ENCODE data around the gene TMEM132C. TPM values are rescaled to one million over a fixed set of nuclear protein-coding genes. Genes with fewer than 3 reads are reported as not detected.

The TMEM132C gene
- total RNA-seq, 1 donor from 2014 or later: 3.9 TPM

DNA sequence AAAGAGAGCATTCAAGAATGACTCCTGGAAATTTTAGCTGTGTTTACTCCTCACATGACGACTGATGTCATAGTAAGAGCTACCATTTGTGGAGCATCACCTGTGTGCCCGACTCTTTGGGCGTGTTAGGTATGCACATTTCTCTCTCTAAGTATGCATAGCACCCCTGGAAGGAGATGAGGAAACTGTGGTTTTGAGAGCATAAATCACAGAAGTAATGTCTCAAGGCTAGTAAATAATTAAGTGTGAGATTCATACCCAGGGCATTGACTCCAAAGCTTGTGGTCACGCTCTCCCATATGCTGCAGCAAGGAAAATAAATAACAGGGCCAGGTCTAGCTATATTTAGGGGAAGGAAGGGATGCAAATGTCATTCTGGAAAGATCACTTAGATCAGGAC is 340.7 kb downstream of the TMEM132C start:
- no peak for DNase-seq (ENCODE audit: low spot score)
- no peak overlapping the region for H3K4me2 ChIP-seq
- peaks cover 8% of the 10 kb centered on the region for H3K36me3 Mint-ChIP-seq

DNA sequence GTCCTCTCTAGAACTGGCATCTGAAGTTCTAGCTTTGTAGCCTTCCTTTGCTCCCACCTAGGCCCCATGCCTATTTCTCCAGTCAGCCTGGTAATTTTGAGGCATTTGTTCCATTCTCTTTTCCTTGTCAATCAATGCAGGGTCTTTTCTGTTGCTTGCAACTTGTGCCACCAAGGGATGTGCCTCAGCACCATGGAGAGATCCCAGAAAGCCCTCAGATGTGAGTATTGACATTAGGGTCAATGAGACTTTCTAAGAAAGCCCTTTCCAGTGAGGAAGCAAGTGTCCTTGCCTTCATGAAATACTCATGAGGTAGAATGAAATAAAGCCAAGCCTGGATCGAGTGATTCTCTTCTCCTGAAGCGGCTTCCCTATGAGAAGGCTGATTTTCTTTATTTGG is 342.9 kb downstream of the TMEM132C start:
- no peak for TF ChIP-seq EZH2phosphoT487 (IDR thresholded peaks at IDR 0.05)
- TF ChIP-seq, protein P1, sequence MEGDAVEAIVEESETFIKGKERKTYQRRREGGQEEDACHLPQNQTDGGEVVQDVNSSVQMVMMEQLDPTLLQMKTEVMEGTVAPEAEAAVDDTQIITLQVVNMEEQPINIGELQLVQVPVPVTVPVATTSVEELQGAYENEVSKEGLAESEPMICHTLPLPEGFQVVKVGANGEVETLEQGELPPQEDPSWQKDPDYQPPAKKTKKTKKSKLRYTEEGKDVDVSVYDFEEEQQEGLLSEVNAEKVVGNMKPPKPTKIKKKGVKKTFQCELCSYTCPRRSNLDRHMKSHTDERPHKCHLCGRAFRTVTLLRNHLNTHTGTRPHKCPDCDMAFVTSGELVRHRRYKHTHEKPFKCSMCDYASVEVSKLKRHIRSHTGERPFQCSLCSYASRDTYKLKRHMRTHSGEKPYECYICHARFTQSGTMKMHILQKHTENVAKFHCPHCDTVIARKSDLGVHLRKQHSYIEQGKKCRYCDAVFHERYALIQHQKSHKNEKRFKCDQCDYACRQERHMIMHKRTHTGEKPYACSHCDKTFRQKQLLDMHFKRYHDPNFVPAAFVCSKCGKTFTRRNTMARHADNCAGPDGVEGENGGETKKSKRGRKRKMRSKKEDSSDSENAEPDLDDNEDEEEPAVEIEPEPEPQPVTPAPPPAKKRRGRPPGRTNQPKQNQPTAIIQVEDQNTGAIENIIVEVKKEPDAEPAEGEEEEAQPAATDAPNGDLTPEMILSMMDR (IDR thresholded peaks at IDR 0.05): no peak
- TF ChIP-seq EZH2 (IDR thresholded peaks at IDR 0.05): no peak
- no peak overlapping the region for H3K27ac ChIP-seq
- peak; percentile 68 for DNase-seq (ENCODE audit: low spot score)
- no peaks in the 10 kb centered on the region for H3F3A ChIP-seq (ENCODE audit: low read depth)
- no peak overlapping the region for H2AFZ ChIP-seq (replicated peaks)
- peaks cover 39% of the 10 kb centered on the region for H3K4me1 Mint-ChIP-seq
- H3K27ac Mint-ChIP-seq: no peak overlapping the region
- H3K4me3 Mint-ChIP-seq: no peak overlapping the region
- H3K4me2 ChIP-seq: no peak overlapping the region
- no peaks in the 10 kb centered on the region for H3K9me3 Mint-ChIP-seq
- no peaks in the 10 kb centered on the region for H3K27me3 ChIP-seq
- no peak overlapping the region for H3K4me3 ChIP-seq
- H3K36me3 Mint-ChIP-seq: peaks cover 25% of the 10 kb centered on the region
- H3K4me1 ChIP-seq: no peaks in the 10 kb centered on the region
- H3K9me3 ChIP-seq (ENCODE audit: low read depth): no peaks in the 10 kb centered on the region
- no peaks in the 10 kb centered on the region for H3K79me2 ChIP-seq (ENCODE audit: low read depth)
- no peak overlapping the region for H3K9ac ChIP-seq
- H3K36me3 ChIP-seq: no peaks in the 10 kb centered on the region
- no peaks in the 10 kb centered on the region for H3K27me3 Mint-ChIP-seq (ENCODE audit: insufficient read depth, low read depth)
- peaks cover 10% of the 10 kb centered on the region for H4K20me1 ChIP-seq (ENCODE audit: low read depth)

More for the DNA sequence above, 340.7 kb downstream of the TMEM132C start:
- Histone ChIP-seq H3K9me3 (ENCODE audit: low read depth) (no peaks in the 10 kb centered on the region), H2AFZ (replicated peaks) (no peak overlapping the region), H4K20me1 (ENCODE audit: low read depth) (peaks cover 10% of the 10 kb centered on the region), H3K4me1 (no peaks in the 10 kb centered on the region), H3F3A (ENCODE audit: low read depth) (no peaks in the 10 kb centered on the region), H3K9ac (no peak overlapping the region), H3K27ac (no peak overlapping the region), H3K27me3 (no peaks in the 10 kb centered on the region), H3K79me2 (ENCODE audit: low read depth) (no peaks in the 10 kb centered on the region), H3K36me3 (no peaks in the 10 kb centered on the region), H3K4me3 (no peak overlapping the region)
- H3K4me3 Mint-ChIP-seq: no peak overlapping the region
- H3K27me3 Mint-ChIP-seq (ENCODE audit: insufficient read depth, low read depth): no peaks in the 10 kb centered on the region
- no peaks in the 10 kb centered on the region for H3K9me3 Mint-ChIP-seq
- peaks cover 36% of the 10 kb centered on the region for H3K4me1 Mint-ChIP-seq
- no peak overlapping the region for H3K27ac Mint-ChIP-seq
- TF ChIP-seq EZH2phosphoT487 (IDR thresholded peaks at IDR 0.05) (no peak), EZH2 (IDR thresholded peaks at IDR 0.05) (no peak)
- TF ChIP-seq, protein P1 (IDR thresholded peaks at IDR 0.05): no peak

- H2AFZ ChIP-seq (replicated peaks): no peak overlapping the region
- no peak overlapping the region for H3K27ac ChIP-seq
- H3K4me1 ChIP-seq: no peaks in the 10 kb centered on the region
- no peaks in the 10 kb centered on the region for H3K27me3 ChIP-seq
- no peaks in the 10 kb centered on the region for H3K9me3 Mint-ChIP-seq
- no peaks in the 10 kb centered on the region for H3F3A ChIP-seq (ENCODE audit: low read depth)
- peaks cover 10% of the 10 kb centered on the region for H4K20me1 ChIP-seq (ENCODE audit: low read depth)
- peaks cover 6% of the 10 kb centered on the region for H3K27me3 Mint-ChIP-seq (ENCODE audit: insufficient read depth, low read depth)
- peaks cover 44% of the 10 kb centered on the region for H3K36me3 Mint-ChIP-seq
- peaks cover 29% of the 10 kb centered on the region for H3K4me1 Mint-ChIP-seq
- no peak for DNase-seq (ENCODE audit: low spot score)
- no peak overlapping the region for H3K4me3 ChIP-seq
- H3K9ac ChIP-seq: no peak overlapping the region
- TF ChIP-seq EZH2 (IDR thresholded peaks at IDR 0.05) (no peak), EZH2phosphoT487 (IDR thresholded peaks at IDR 0.05) (no peak)
- TF ChIP-seq, protein P1 (IDR thresholded peaks at IDR 0.05): no peak
- no peaks in the 10 kb centered on the region for H3K9me3 ChIP-seq (ENCODE audit: low read depth)
- peak overlapping the region; percentile 10 for H3K27ac Mint-ChIP-seq
- H3K4me3 Mint-ChIP-seq: no peak overlapping the region
- no peak overlapping the region for H3K4me2 ChIP-seq
- H3K36me3 ChIP-seq: no peaks in the 10 kb centered on the region
- H3K79me2 ChIP-seq (ENCODE audit: low read depth): no peaks in the 10 kb centered on the region
Measured at GRCh38 chr12:128611736-128612135, 344.8 kb downstream of the TMEM132C start.
